Stimulated activated naive B cell treated with anti-CD40 and anti-IgM and Interleukin-4, amounts not matched to agents 10 μg/mL and 1 μg/mL and 100 μg/mL, for 72 hours (primary cell): ENCODE measurements around the gene ACTMAP.

Source experiments
- ATAC-seq, 2 donors: fragments of 150-1000 bp; cut with Tn5 transposase; replicated peaks; 2 replicates each; pipeline ENCODE4 v1.10.0; 2021; ENCODE audit warnings: moderate library complexity in 1 of 2
- DNase-seq: peaks from one replicate; pipeline ENCODE4 v3.0.0; 2021
- H3K27ac Mint-ChIP-seq: one replicate; pipeline ENCODE4 v1.8.0; 2022; ENCODE audit warnings: mild to moderate bottlenecking, mixed read lengths
- H3K27me3 Mint-ChIP-seq, 2 donors: one replicate each; pipeline ENCODE4 v1.8.0; 2022; ENCODE audit warnings: mixed read lengths in 2 of 2
- H3K36me3 Mint-ChIP-seq, 2 donors: one replicate each; pipeline ENCODE4 v1.8.0; 2022; ENCODE audit warnings: mixed read lengths in 2 of 2, mild to moderate bottlenecking in 1 of 2
- H3K4me1 Mint-ChIP-seq, 2 donors: one replicate each; pipeline ENCODE4 v1.8.0; 2022; ENCODE audit warnings: mixed read lengths in 2 of 2, mild to moderate bottlenecking in 1 of 2
- H3K4me3 Mint-ChIP-seq, 2 donors: one replicate each; pipeline ENCODE4 v1.8.0; 2022; ENCODE audit warnings: mild to moderate bottlenecking in 2 of 2, mixed read lengths in 2 of 2, moderate library complexity in 1 of 2
- H3K9me3 Mint-ChIP-seq, 2 donors: one replicate each; pipeline ENCODE4 v1.8.0; 2022; ENCODE audit warnings: mixed read lengths in 2 of 2, mild to moderate bottlenecking in 1 of 2

Gene ACTMAP

GRCh38 chr19:40714441-40715299 is 35.6 kb downstream of the ACTMAP start:
- peak overlapping the region; percentile 81 to 94 for H3K4me3 Mint-ChIP-seq
- H3K4me1 Mint-ChIP-seq = peaks cover 32 to 48% of the 10 kb centered on the region in 2 donors
- no peaks in the 10 kb centered on the region for H3K9me3 Mint-ChIP-seq
- ATAC-seq = peak; percentile 75 to 79
- no peaks in the 10 kb centered on the region for H3K27me3 Mint-ChIP-seq
- peak overlapping the region; percentile 96 for H3K27ac Mint-ChIP-seq
- peak; percentile 92 for DNase-seq
- H3K36me3 Mint-ChIP-seq = peaks cover 15 to 27% of the 10 kb centered on the region in 2 donors

GRCh38 chr19:40713939-40714338 is 36.3 kb downstream of the ACTMAP start:
- Mint-ChIP-seq H3K36me3 (peaks cover 21 to 33% of the 10 kb centered on the region in 2 donors), H3K4me1 (peaks cover 29 to 41% of the 10 kb centered on the region in 2 donors), H3K27ac (peak overlapping the region; percentile 53), H3K9me3 (no peaks in the 10 kb centered on the region), H3K4me3 (peak overlapping the region; percentile 52 to 94), H3K27me3 (no peaks in the 10 kb centered on the region)
- DNase-seq (no peak), ATAC-seq (no peak)

- peaks cover 12% of the 10 kb centered on the region in 2 donors for H3K4me1 Mint-ChIP-seq
- DNase-seq (no peak), ATAC-seq (no peak)
- H3K27me3 Mint-ChIP-seq = no peaks in the 10 kb centered on the region
- no peak overlapping the region for H3K4me3 Mint-ChIP-seq
- no peaks in the 10 kb centered on the region for H3K9me3 Mint-ChIP-seq
- H3K27ac Mint-ChIP-seq = no peak overlapping the region
- peaks cover 34 to 46% of the 10 kb centered on the region in 2 donors for H3K36me3 Mint-ChIP-seq
Observed at GRCh38 chr19:40709817-40710216, 40.5 kb downstream of the ACTMAP start.

- Mint-ChIP-seq H3K4me1 (peaks cover 0 to 5% of the 10 kb centered on the region in 2 donors), H3K36me3 (peaks cover 42 to 60% of the 10 kb centered on the region in 2 donors), H3K4me3 (no peak overlapping the region), H3K27ac (no peak overlapping the region), H3K9me3 (no peaks in the 10 kb centered on the region), H3K27me3 (no peaks in the 10 kb centered on the region)
- no peak for DNase-seq
- no peak for ATAC-seq
Observed at GRCh38 chr19:40707615-40708014, 42.7 kb downstream of the ACTMAP start.

GRCh38 chr19:40705950-40706619 is 44.2 kb downstream of the ACTMAP start:
- ATAC-seq (no peak), DNase-seq (no peak)
- H3K4me3 Mint-ChIP-seq = no peak overlapping the region
- no peaks in the 10 kb centered on the region for H3K9me3 Mint-ChIP-seq
- no peak overlapping the region for H3K27ac Mint-ChIP-seq
- H3K4me1 Mint-ChIP-seq = peaks cover 0 to 2% of the 10 kb centered on the region in 2 donors
- H3K36me3 Mint-ChIP-seq = peaks cover 48 to 66% of the 10 kb centered on the region in 2 donors
- no peaks in the 10 kb centered on the region for H3K27me3 Mint-ChIP-seq

- Mint-ChIP-seq H3K9me3 (no peaks in the 10 kb centered on the region), H3K4me1 (no peaks in the 10 kb centered on the region), H3K36me3 (peaks cover 52 to 67% of the 10 kb centered on the region in 2 donors), H3K4me3 (no peak overlapping the region), H3K27ac (no peak overlapping the region), H3K27me3 (no peaks in the 10 kb centered on the region)
- DNase-seq = no peak
- no peak for ATAC-seq
Observed at GRCh38 chr19:40705362-40705651, 45.0 kb downstream of the ACTMAP start.

GRCh38 chr19:40704491-40705361 is 45.6 kb downstream of the ACTMAP start:
- Mint-ChIP-seq H3K27me3 (no peaks in the 10 kb centered on the region), H3K4me3 (no peak overlapping the region), H3K9me3 (no peaks in the 10 kb centered on the region), H3K27ac (no peak overlapping the region), H3K36me3 (peaks cover 50 to 61% of the 10 kb centered on the region in 2 donors), H3K4me1 (no peaks in the 10 kb centered on the region)
- ATAC-seq (no peak), DNase-seq (no peak)

- DNase-seq = no peak
- peaks cover 48 to 59% of the 10 kb centered on the region in 2 donors for H3K36me3 Mint-ChIP-seq
- no peaks in the 10 kb centered on the region for H3K4me1 Mint-ChIP-seq
- no peak for ATAC-seq
- H3K27me3 Mint-ChIP-seq = no peaks in the 10 kb centered on the region
- H3K27ac Mint-ChIP-seq = no peak overlapping the region
- H3K9me3 Mint-ChIP-seq = no peaks in the 10 kb centered on the region
- H3K4me3 Mint-ChIP-seq = no peak overlapping the region
Observed at GRCh38 chr19:40703029-40703755, 47.1 kb downstream of the ACTMAP start.

- H3K27me3 Mint-ChIP-seq = no peaks in the 10 kb centered on the region
- no peak overlapping the region for H3K4me3 Mint-ChIP-seq
- H3K27ac Mint-ChIP-seq = no peak overlapping the region
- DNase-seq (no peak), ATAC-seq (no peak)
- H3K36me3 Mint-ChIP-seq = peaks cover 45 to 59% of the 10 kb centered on the region in 2 donors
- no peaks in the 10 kb centered on the region for H3K9me3 Mint-ChIP-seq
- no peaks in the 10 kb centered on the region for H3K4me1 Mint-ChIP-seq
Observed at GRCh38 chr19:40702337-40703012, 47.8 kb downstream of the ACTMAP start.

GRCh38 chr19:40701758-40702157 is 48.5 kb downstream of the ACTMAP start:
- peaks cover 42 to 63% of the 10 kb centered on the region in 2 donors for H3K36me3 Mint-ChIP-seq
- no peak overlapping the region for H3K27ac Mint-ChIP-seq
- no peak for ATAC-seq
- no peak overlapping the region for H3K4me3 Mint-ChIP-seq
- no peaks in the 10 kb centered on the region for H3K4me1 Mint-ChIP-seq
- DNase-seq = no peak
- H3K27me3 Mint-ChIP-seq = no peaks in the 10 kb centered on the region
- H3K9me3 Mint-ChIP-seq = no peaks in the 10 kb centered on the region

- Mint-ChIP-seq H3K27me3 (no peaks in the 10 kb centered on the region), H3K4me1 (no peaks in the 10 kb centered on the region), H3K9me3 (no peaks in the 10 kb centered on the region), H3K4me3 (no peak overlapping the region), H3K36me3 (peaks cover 40 to 64% of the 10 kb centered on the region in 2 donors), H3K27ac (no peak overlapping the region)
- ATAC-seq = no peak
- no peak for DNase-seq
Observed at GRCh38 chr19:40700083-40700482, 50.2 kb downstream of the ACTMAP start.

- Mint-ChIP-seq H3K4me3 (no peak overlapping the region), H3K9me3 (no peaks in the 10 kb centered on the region), H3K27ac (peak overlapping the region; percentile 20), H3K4me1 (peaks cover 6 to 7% of the 10 kb centered on the region in 2 donors), H3K36me3 (peaks cover 32 to 57% of the 10 kb centered on the region in 2 donors), H3K27me3 (no peaks in the 10 kb centered on the region)
- DNase-seq = no peak
- no peak for ATAC-seq
Observed at GRCh38 chr19:40697007-40697406, 53.3 kb downstream of the ACTMAP start.

GRCh38 chr19:40695881-40696280 is 54.4 kb downstream of the ACTMAP start:
- H3K27ac Mint-ChIP-seq = no peak overlapping the region
- no peak overlapping the region for H3K4me3 Mint-ChIP-seq
- DNase-seq = no peak

More at GRCh38 chr19:40695881-40696280, 54.4 kb downstream of the ACTMAP start:
- no peak for ATAC-seq
- H3K36me3 Mint-ChIP-seq = peaks cover 24 to 52% of the 10 kb centered on the region in 2 donors
- H3K27me3 Mint-ChIP-seq = no peaks in the 10 kb centered on the region
- H3K4me1 Mint-ChIP-seq = peaks cover 10 to 17% of the 10 kb centered on the region in 2 donors
- H3K9me3 Mint-ChIP-seq = no peaks in the 10 kb centered on the region
